ENCODE data around the gene MARK4.

- no peak for TF ChIP-seq EZH2 (IDR thresholded peaks at IDR 0.05)
- no peak for TF ChIP-seq POLR2AphosphoS5 (IDR thresholded peaks at IDR 0.05; ENCODE audit: borderline replicate concordance, low read depth, low read length)
Observed at GRCh38 chr19:45251452-45252354, 632 bp downstream of the MARK4 start.
